Activated naive CD8-positive, alpha-beta T cell treated with anti-CD3 and anti-CD28 coated beads for 36 hours (primary cell): ENCODE measurements around the gene TECPR1. TPM values are rescaled to one million over a fixed set of nuclear protein-coding genes. Genes with fewer than 3 reads are reported as not detected.

ENCODE experiments used
- DNase-seq: peaks from one replicate; pipeline ENCODE4 v3.0.0; 2021
- H3K27ac Mint-ChIP-seq: one replicate; pipeline ENCODE4 v1.8.0; 2022; ENCODE audit warnings: mild to moderate bottlenecking, moderate library complexity, mixed read lengths
- H3K27me3 Mint-ChIP-seq: one replicate; pipeline ENCODE4 v1.8.0; 2022; ENCODE audit warnings: mild to moderate bottlenecking, mixed read lengths
- H3K36me3 Mint-ChIP-seq: one replicate; pipeline ENCODE4 v1.8.0; 2021; ENCODE audit warnings: mild to moderate bottlenecking, mixed read lengths
- H3K4me1 Mint-ChIP-seq: one replicate; pipeline ENCODE4 v1.8.0; 2021; ENCODE audit warnings: mixed read lengths
- H3K4me3 Mint-ChIP-seq: one replicate; pipeline ENCODE4 v1.8.0; 2022; ENCODE audit warnings: mild to moderate bottlenecking, moderate library complexity, mixed read lengths
- H3K9me3 Mint-ChIP-seq: one replicate; pipeline ENCODE4 v1.8.0; 2022; ENCODE audit warnings: mixed read lengths
- total RNA-seq, 2 experiments: library from RNA; stranded (reverse); gene quantifications; one replicate each; pipeline ENCODE4 v1.2.3, GENCODE V29; 2021

TECPR1 gene
- total RNA-seq, 2 experiments from 2014 or later = 18.3 to 25.6 TPM

- Mint-ChIP-seq H3K4me1 (no peaks in the 10 kb centered on the region), H3K36me3 (peaks cover 2% of the 10 kb centered on the region), H3K4me3 (no peak overlapping the region), H3K27ac (no peak overlapping the region), H3K27me3 (no peaks in the 10 kb centered on the region), H3K9me3 (no peaks in the 10 kb centered on the region)
- DNase-seq = no peak
Measured at GRCh38 chr7:98241674-98242241, 10.3 kb downstream of the TECPR1 start.

- peaks cover 2% of the 10 kb centered on the region for H3K36me3 Mint-ChIP-seq
- H3K4me3 Mint-ChIP-seq = no peak overlapping the region
- H3K27me3 Mint-ChIP-seq = no peaks in the 10 kb centered on the region
- H3K4me1 Mint-ChIP-seq = no peaks in the 10 kb centered on the region
- H3K27ac Mint-ChIP-seq = no peak overlapping the region
- H3K9me3 Mint-ChIP-seq = no peaks in the 10 kb centered on the region
- DNase-seq = peak; percentile 23
Measured at GRCh38 chr7:98240961-98241673, 10.9 kb downstream of the TECPR1 start.

- H3K27ac Mint-ChIP-seq = no peak overlapping the region
- no peaks in the 10 kb centered on the region for H3K4me1 Mint-ChIP-seq
- H3K36me3 Mint-ChIP-seq = peaks cover 2% of the 10 kb centered on the region
- no peak for DNase-seq
- H3K4me3 Mint-ChIP-seq = no peak overlapping the region
- H3K9me3 Mint-ChIP-seq = no peaks in the 10 kb centered on the region
- H3K27me3 Mint-ChIP-seq = no peaks in the 10 kb centered on the region
Measured at GRCh38 chr7:98238976-98239375, 13.1 kb downstream of the TECPR1 start.

GRCh38 chr7:98238076-98238475, 14.0 kb downstream of the TECPR1 start:
- no peak overlapping the region for H3K27ac Mint-ChIP-seq
- DNase-seq = no peak
- H3K36me3 Mint-ChIP-seq = peaks cover 2% of the 10 kb centered on the region
- no peak overlapping the region for H3K4me3 Mint-ChIP-seq
- H3K27me3 Mint-ChIP-seq = no peaks in the 10 kb centered on the region
- no peaks in the 10 kb centered on the region for H3K4me1 Mint-ChIP-seq
- H3K9me3 Mint-ChIP-seq = no peaks in the 10 kb centered on the region

- no peak for DNase-seq
- Mint-ChIP-seq H3K4me1 (no peaks in the 10 kb centered on the region), H3K4me3 (no peak overlapping the region), H3K27ac (no peak overlapping the region), H3K36me3 (peaks cover 2% of the 10 kb centered on the region), H3K27me3 (no peaks in the 10 kb centered on the region), H3K9me3 (no peaks in the 10 kb centered on the region)
Measured at GRCh38 chr7:98236355-98237185, 15.5 kb downstream of the TECPR1 start.

GRCh38 chr7:98235901-98236300, 16.1 kb downstream of the TECPR1 start:
- Mint-ChIP-seq H3K4me1 (no peaks in the 10 kb centered on the region), H3K4me3 (no peak overlapping the region), H3K36me3 (peaks cover 2% of the 10 kb centered on the region), H3K27me3 (no peaks in the 10 kb centered on the region), H3K27ac (no peak overlapping the region), H3K9me3 (no peaks in the 10 kb centered on the region)
- no peak for DNase-seq

- Mint-ChIP-seq H3K27ac (no peak overlapping the region), H3K36me3 (peaks cover 2% of the 10 kb centered on the region), H3K4me1 (no peaks in the 10 kb centered on the region), H3K27me3 (no peaks in the 10 kb centered on the region), H3K9me3 (no peaks in the 10 kb centered on the region), H3K4me3 (no peak overlapping the region)
- DNase-seq = no peak
Measured at GRCh38 chr7:98234429-98235147, 17.4 kb downstream of the TECPR1 start.

GRCh38 chr7:98233219-98234070, 18.6 kb downstream of the TECPR1 start:
- DNase-seq = no peak
- Mint-ChIP-seq H3K4me3 (no peak overlapping the region), H3K4me1 (no peaks in the 10 kb centered on the region), H3K27ac (no peak overlapping the region), H3K27me3 (no peaks in the 10 kb centered on the region), H3K36me3 (peaks cover 2% of the 10 kb centered on the region), H3K9me3 (no peaks in the 10 kb centered on the region)

GRCh38 chr7:98232799-98233198, 19.2 kb downstream of the TECPR1 start:
- Mint-ChIP-seq H3K36me3 (no peaks in the 10 kb centered on the region), H3K4me1 (no peaks in the 10 kb centered on the region), H3K4me3 (no peak overlapping the region), H3K27ac (no peak overlapping the region), H3K27me3 (no peaks in the 10 kb centered on the region), H3K9me3 (no peaks in the 10 kb centered on the region)
- no peak for DNase-seq

- H3K9me3 Mint-ChIP-seq = no peaks in the 10 kb centered on the region
- no peak overlapping the region for H3K27ac Mint-ChIP-seq
- no peaks in the 10 kb centered on the region for H3K36me3 Mint-ChIP-seq
- DNase-seq = no peak
- H3K4me1 Mint-ChIP-seq = no peaks in the 10 kb centered on the region
- H3K4me3 Mint-ChIP-seq = no peak overlapping the region
- H3K27me3 Mint-ChIP-seq = no peaks in the 10 kb centered on the region
Measured at GRCh38 chr7:98232263-98232585, 19.8 kb downstream of the TECPR1 start.

GRCh38 chr7:98231493-98232262, 20.4 kb downstream of the TECPR1 start:
- Mint-ChIP-seq H3K9me3 (no peaks in the 10 kb centered on the region), H3K4me1 (no peaks in the 10 kb centered on the region), H3K36me3 (no peaks in the 10 kb centered on the region), H3K4me3 (no peak overlapping the region), H3K27ac (no peak overlapping the region), H3K27me3 (no peaks in the 10 kb centered on the region)
- no peak for DNase-seq

GRCh38 chr7:98230746-98231471, 21.1 kb downstream of the TECPR1 start:
- DNase-seq = no peak
- no peaks in the 10 kb centered on the region for H3K36me3 Mint-ChIP-seq
- H3K27ac Mint-ChIP-seq = no peak overlapping the region
- H3K4me1 Mint-ChIP-seq = no peaks in the 10 kb centered on the region
- no peaks in the 10 kb centered on the region for H3K27me3 Mint-ChIP-seq
- H3K4me3 Mint-ChIP-seq = no peak overlapping the region
- no peaks in the 10 kb centered on the region for H3K9me3 Mint-ChIP-seq

- Mint-ChIP-seq H3K4me1 (no peaks in the 10 kb centered on the region), H3K27me3 (no peaks in the 10 kb centered on the region), H3K4me3 (no peak overlapping the region), H3K9me3 (no peaks in the 10 kb centered on the region), H3K36me3 (no peaks in the 10 kb centered on the region), H3K27ac (no peak overlapping the region)
- no peak for DNase-seq
Measured at GRCh38 chr7:98229991-98230745, 21.9 kb downstream of the TECPR1 start.
